ENCODE measurements around the gene ANKS1B.

DNA sequence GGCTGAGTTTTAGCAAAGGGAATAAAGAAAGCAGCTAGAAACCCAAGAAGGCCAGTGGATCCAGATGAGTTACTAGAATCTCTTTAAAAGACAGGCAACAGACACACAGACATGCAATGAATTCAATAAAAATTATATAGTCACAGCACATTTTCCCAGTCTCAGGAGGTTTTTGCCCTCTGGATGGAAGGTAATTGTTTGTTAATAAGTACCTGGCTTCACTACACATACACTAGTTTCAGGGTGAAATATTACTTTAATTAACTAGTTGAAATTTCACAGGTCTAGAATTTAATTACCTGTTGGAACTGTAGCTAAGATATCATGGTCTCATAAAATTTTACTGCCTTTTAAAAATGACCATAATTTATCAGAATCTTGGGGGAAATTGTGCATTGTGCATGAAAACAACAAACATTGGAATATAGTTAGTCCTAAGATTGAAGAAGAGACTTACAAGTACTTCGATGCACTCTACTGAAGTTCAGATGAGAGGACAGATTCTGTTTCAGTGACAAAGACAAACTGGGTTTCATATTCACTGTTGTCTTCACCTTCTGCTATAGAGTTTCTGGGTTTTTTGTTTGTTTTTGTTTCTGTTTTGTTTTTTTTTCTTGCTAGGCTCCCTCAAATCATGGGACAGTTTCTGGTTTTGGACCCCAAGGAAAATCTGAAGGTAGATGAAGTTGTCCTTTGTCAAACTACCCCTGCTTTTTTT is 614.2 kb downstream of the ANKS1B start:
- TF ChIP-seq, protein P1, sequence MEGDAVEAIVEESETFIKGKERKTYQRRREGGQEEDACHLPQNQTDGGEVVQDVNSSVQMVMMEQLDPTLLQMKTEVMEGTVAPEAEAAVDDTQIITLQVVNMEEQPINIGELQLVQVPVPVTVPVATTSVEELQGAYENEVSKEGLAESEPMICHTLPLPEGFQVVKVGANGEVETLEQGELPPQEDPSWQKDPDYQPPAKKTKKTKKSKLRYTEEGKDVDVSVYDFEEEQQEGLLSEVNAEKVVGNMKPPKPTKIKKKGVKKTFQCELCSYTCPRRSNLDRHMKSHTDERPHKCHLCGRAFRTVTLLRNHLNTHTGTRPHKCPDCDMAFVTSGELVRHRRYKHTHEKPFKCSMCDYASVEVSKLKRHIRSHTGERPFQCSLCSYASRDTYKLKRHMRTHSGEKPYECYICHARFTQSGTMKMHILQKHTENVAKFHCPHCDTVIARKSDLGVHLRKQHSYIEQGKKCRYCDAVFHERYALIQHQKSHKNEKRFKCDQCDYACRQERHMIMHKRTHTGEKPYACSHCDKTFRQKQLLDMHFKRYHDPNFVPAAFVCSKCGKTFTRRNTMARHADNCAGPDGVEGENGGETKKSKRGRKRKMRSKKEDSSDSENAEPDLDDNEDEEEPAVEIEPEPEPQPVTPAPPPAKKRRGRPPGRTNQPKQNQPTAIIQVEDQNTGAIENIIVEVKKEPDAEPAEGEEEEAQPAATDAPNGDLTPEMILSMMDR (IDR thresholded peaks at IDR 0.05 in 2 of 3, conservative IDR thresholded peaks at IDR 0.05 in 1 of 3; ENCODE audit: borderline replicate concordance in 1 of 3, insufficient read depth in 1 of 3, low read depth in 2 of 3, low read length in 2 of 3), result no peak
- TF ChIP-seq EZH2phosphoT487 (IDR thresholded peaks at IDR 0.05; ENCODE audit: borderline replicate concordance) (no peak), SIN3A (IDR thresholded peaks at IDR 0.05; ENCODE audit: low read depth) (no peak), POLR2A (IDR thresholded peaks at IDR 0.05; ENCODE audit: borderline replicate concordance, extremely low read depth, insufficient read depth, insufficient read length) (no peak), POLR2AphosphoS5 (IDR thresholded peaks at IDR 0.05; ENCODE audit: low read depth, low read length) (no peak), CEBPB (IDR thresholded peaks at IDR 0.05; ENCODE audit: low read depth) (no peak), YY1 (IDR thresholded peaks at IDR 0.05; ENCODE audit: extremely low read depth, insufficient replicate concordance, low read depth, low read length) (no peak)
- TF ChIP-seq, protein P2, sequence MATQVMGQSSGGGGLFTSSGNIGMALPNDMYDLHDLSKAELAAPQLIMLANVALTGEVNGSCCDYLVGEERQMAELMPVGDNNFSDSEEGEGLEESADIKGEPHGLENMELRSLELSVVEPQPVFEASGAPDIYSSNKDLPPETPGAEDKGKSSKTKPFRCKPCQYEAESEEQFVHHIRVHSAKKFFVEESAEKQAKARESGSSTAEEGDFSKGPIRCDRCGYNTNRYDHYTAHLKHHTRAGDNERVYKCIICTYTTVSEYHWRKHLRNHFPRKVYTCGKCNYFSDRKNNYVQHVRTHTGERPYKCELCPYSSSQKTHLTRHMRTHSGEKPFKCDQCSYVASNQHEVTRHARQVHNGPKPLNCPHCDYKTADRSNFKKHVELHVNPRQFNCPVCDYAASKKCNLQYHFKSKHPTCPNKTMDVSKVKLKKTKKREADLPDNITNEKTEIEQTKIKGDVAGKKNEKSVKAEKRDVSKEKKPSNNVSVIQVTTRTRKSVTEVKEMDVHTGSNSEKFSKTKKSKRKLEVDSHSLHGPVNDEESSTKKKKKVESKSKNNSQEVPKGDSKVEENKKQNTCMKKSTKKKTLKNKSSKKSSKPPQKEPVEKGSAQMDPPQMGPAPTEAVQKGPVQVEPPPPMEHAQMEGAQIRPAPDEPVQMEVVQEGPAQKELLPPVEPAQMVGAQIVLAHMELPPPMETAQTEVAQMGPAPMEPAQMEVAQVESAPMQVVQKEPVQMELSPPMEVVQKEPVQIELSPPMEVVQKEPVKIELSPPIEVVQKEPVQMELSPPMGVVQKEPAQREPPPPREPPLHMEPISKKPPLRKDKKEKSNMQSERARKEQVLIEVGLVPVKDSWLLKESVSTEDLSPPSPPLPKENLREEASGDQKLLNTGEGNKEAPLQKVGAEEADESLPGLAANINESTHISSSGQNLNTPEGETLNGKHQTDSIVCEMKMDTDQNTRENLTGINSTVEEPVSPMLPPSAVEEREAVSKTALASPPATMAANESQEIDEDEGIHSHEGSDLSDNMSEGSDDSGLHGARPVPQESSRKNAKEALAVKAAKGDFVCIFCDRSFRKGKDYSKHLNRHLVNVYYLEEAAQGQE (IDR thresholded peaks at IDR 0.05; ENCODE audit: low read depth), result no peak
- TF ChIP-seq, protein P3, sequence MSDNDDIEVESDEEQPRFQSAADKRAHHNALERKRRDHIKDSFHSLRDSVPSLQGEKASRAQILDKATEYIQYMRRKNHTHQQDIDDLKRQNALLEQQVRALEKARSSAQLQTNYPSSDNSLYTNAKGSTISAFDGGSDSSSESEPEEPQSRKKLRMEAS (IDR thresholded peaks at IDR 0.05), result no peak

All from HCT116 (cell line).